LNCaP clone FGC (cell line): ENCODE data around the gene SLC9A3.

Source experiments
- DNase-seq: peaks from one replicate; pipeline ENCODE4 v3.0.0-alpha.2; 2011; ENCODE audit warnings: low read depth
- H3K4me3 ChIP-seq: 2 replicates; pipeline ENCODE4 v1.5.1; 2011; ENCODE audit warnings: mild to moderate bottlenecking, low read depth, low read length, control low read depth
- TF ChIP-seq, protein P1 (sequence below): IDR thresholded peaks from 2 replicates; pipeline ENCODE4 v1.5.1; 2012; ENCODE audit warnings: mild to moderate bottlenecking; ENCODE audit not compliant: control insufficient read depth, insufficient read depth; ENCODE audit errors: extremely low read depth

Gene SLC9A3

DNA sequence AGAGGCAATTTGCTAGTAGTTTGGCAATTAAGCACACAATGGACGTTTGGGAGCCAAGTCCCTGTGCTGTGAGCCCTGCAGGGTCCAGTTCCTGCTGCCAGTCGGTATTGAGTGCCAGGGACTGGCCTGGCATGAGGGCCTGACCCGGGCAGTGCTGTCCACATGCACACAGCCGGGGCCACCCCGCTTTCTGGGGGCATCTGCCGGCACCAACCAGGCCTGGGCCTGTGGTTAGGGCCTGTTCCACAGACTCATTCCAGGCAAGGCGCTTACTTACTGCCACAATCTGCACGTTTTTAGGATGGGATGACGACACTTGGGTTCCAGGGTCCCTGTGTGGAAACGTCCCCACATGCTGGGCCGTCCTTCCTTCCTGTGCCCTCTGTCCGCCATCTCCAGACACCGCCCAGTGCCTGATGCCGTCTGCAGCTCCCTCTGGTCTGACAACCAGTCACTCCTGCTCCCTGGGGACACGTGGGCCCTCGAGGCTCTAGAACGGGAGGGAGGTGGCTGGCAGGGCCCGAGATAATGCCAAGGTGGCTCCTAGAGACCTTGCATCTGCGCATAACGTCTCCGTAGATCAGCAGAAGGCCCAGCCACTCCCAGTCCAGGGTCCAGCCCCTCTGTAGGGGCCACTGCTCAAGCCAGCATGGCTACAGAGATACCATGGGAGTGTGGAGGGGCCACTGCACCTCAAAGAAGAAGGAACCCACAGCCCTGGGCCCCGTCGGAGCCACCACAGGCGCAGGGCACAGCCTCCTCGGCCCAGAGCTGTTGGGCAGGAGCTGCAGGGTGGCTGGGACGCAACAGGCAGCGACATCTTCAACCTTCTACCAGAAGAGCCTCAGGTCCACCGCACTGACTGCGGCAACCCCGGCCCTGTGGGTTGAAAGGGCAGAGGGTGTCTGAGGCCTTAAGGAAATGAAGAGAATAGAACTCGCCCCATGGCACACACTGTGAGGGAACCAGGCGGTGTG is 24.7 kb downstream of the SLC9A3 start:
- no peak overlapping the region for H3K4me3 ChIP-seq
- no peak for DNase-seq
- TF ChIP-seq, protein P1, sequence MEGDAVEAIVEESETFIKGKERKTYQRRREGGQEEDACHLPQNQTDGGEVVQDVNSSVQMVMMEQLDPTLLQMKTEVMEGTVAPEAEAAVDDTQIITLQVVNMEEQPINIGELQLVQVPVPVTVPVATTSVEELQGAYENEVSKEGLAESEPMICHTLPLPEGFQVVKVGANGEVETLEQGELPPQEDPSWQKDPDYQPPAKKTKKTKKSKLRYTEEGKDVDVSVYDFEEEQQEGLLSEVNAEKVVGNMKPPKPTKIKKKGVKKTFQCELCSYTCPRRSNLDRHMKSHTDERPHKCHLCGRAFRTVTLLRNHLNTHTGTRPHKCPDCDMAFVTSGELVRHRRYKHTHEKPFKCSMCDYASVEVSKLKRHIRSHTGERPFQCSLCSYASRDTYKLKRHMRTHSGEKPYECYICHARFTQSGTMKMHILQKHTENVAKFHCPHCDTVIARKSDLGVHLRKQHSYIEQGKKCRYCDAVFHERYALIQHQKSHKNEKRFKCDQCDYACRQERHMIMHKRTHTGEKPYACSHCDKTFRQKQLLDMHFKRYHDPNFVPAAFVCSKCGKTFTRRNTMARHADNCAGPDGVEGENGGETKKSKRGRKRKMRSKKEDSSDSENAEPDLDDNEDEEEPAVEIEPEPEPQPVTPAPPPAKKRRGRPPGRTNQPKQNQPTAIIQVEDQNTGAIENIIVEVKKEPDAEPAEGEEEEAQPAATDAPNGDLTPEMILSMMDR, result no peak

DNA sequence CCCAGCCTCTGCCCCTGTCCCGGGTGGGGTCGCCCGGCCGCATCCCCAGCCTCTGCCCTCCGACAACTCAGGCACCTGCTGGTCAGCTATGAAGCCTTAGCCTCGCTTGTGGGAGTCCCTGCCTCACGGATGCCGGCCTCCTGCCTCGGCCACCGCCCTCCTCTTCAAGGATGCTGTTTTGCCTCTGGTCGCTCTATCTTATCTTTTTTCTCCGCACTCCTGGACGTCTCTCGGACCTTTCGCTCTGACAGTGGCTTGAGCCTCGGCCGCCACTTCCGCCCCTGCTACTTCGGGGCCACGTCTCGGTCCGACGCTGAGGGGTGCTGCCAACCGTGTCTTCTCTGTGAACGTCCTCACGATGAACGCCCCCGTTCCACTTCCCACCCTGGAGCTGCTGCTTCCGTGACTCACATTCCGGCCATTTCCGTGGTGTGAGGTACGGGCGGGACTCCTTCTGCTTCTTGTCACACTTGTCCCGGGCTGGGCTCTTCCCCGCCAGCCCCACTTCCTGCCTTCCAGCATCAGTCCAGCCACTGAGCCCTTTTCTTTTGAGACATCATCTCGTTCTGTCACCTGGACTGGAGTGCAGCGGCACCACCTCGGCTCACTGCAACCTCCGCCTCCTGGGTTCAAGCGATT is 26.3 kb downstream of the SLC9A3 start:
- no peak for DNase-seq
- no peak overlapping the region for H3K4me3 ChIP-seq
- TF ChIP-seq, protein P1, result no peak

DNA sequence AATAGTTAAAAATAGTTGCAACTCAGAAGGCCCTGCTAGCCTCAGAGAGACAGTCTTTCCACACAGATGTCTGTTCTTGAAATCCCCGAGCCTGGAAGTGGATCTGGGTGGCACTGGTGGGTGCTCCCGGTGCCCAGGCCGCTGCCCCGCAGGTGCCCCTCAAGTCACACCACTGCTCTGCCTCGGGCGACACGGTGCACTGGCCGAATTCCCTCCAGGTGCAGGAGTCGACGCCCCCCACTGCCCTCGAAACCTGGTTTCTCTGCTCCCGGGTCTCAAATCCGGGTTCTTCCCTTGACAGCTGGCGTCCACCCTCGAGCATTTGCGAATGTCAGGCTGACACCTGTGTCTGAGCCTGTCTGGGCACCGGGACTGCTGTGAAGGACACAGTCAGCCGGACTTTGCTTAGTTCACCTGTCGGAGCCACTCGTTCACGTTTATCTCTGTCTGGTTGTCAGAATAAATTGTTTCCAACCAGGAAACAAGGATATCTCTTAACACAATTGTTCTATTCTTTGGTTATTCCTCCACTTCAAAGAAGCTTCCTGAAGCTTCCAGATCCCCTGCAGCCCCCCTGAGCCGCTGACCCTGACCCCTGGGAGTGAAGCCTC is 27.1 kb downstream of the SLC9A3 start:
- no peak for DNase-seq
- no peak overlapping the region for H3K4me3 ChIP-seq
- TF ChIP-seq, protein P1, result no peak

DNA sequence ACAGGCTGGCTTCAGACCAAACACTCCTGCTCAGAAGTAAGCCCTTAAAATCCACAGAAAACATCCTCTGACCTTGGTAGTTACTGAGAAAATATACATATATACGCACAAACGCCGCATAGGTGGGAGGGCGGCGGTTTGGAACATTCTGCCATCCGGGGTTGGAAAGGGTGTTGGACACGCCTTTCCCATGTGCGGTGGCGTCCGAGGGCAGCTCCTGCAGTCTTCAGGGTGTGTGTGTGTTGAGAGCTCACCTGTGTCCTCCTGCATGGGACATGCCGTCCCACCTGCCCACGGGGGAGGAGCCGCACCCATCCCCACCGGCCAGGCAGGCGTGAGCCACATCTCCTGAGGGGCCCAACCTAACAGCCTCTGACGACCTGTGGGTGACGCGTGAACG is 28.2 kb downstream of the SLC9A3 start:
- no peak for DNase-seq
- TF ChIP-seq, protein P1, result no peak
- no peak overlapping the region for H3K4me3 ChIP-seq

DNA sequence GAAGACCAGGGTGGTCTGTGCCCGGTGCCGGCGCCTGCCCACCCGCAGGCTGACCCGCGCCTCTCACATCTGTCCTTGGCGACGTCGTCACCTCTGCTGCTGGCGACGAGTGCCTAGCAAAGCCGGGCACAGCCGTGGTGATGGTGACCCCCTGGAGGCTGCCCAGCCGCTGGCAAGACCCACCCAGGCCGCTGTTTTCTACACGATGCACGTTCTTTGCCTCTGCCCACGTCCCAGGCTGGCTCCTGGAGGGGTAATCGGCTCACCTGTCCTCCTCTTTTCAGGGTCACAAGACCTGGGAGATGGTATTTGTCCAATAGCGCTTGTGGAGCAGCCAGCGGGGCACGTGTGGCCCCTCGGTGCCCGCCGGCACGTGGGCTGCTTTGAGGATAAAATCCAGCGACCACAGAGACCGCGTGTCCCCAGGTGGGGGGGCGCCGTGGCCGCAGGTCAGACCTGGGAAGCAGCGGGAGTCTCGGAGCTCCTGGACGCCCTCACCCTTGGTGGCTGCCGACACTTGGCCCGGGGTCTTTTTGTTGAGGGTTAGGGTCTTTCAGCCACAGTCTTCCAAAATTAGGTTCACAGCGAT is 29.5 kb downstream of the SLC9A3 start:
- H3K4me3 ChIP-seq, result no peak overlapping the region
- no peak for DNase-seq
- TF ChIP-seq, protein P1, result no peak

DNA sequence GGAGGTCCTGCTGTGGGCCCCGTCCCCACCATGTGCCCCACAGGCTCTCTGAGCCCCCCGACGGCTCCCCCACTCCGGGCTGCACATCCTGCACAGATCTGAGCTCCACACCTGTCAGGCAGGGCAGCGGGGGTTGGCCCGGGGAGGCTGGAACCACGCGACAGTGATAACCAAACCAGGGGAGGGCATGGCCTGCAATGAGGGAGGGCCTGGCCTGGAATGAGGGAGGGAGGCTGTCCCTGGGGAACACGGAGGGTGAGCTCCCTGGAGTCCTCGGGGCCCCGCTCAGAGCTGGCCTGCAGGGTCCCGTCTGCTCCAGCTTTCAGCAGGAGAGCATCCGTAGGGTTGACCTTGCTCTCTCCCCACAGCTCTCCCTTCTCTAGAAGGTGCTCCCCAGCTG is 30.5 kb downstream of the SLC9A3 start:
- TF ChIP-seq, protein P1, result no peak
- no peak for DNase-seq
- no peak overlapping the region for H3K4me3 ChIP-seq
